Measurements from ENCODE around the gene ATOX1.
A peak's percentile ranks its signal among the peaks of the same experiment; 100 is the strongest.
"Not testable (repeated sequence)": the region's sequence is repeated elsewhere in the genome, so short reads cannot be mapped to it uniquely, and the experiment has no call there.

ATOX1 gene, protein sequence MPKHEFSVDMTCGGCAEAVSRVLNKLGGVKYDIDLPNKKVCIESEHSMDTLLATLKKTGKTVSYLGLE

DNA sequence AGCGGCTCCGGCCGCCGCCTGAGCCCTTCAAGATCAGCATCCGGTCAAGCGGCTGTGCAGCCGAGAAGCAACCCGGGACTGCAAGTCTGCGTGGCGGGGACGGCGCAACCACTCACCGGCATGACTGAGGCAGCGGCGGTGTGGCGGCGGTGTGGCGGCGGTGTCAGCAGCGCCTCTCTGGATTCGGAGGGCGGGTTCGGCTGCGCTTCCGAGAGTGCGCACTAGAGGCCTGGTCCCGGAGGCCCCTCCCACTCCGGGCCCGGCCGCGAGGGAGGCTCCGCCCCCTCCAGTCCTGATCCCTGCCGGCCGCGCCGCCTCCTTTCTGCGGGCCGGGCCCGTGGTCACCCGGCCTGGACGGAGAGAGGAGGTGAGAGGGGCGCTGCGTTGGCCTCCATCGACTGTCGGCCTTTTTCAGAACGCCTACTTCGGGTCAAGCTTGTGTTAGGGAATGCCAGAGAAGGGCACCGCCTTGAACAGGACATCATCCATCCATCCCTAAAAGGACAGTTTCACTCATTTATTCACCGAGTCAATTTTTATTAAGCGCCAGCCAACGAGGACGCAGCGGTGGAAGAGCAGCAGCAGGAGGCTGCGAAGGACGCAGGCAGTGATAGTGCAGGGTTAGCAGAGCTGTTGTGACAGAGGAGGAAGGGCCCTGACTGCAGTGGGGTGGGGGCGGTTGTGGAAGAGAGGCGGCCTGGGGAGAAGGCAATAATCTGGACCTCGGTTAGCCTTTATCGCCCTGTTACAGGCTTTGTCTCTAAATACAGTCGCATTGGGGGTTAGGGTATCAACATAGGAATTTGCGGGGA lies at the start of gene ATOX1:
Gene ATOX1 (minus strand): TSS at position 202 of the 812 bp plus-strand sequence. CDS start 80 bp downstream, at position 122.
- peak; percentile 77 to 89 (median 87) for DNase-seq

DNA sequence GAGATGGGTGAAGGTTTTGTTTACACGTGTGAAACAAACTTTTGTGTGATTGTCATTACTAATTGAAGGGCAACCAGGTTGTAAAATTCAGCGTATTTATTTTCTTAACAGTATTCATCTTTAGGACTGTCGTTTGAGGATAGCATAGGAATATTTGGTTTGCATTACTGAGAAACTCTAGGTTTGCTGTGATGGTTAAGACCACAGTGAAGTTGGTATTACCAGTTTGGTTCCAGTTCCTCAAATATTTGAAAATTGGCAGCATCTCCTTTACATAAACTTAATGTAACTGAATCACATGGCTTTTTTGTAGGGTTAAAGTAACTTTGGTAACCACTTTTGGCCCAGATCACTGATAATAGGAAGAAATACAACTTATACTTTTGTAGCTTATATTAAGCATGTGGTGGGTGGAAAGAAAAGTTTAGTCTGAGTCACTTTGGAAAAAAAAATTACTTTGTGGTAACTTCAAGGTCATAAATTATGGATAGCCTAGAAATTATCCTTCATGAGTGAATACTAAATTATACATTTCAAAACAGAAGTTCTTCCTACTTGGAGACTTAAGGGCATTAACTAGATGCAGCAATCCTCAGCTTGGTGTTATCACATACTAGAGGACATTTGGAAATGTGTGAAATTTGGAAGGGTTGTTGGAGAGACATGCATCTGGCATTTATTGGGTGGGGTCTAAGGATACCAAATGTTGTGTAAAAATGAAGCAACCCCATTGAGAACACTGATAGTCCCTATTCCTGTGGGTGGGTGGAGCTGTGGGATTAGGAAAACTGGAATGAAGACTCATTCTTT lies 47.2 kb upstream of the ATOX1 start:
- no peak for DNase-seq

DNA sequence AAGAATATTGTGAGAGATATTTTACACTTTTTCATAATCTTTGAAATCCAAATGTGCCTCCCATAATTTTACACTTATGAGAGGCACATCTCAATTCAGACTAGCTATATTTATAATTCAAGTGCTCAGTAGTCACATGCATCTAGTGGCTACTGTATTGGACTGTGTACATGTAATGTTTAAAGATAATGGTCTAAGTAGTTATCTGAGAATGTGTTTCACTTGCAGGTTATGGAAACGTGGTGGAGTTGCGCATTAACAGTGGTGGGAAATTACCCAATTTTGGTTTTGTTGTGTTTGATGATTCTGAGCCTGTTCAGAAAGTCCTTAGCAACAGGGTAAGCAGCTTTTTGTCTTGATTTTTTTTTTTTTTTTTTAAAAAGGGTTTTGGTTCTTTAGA lies 42.1 kb upstream of the ATOX1 start:
- no peak for DNase-seq

DNA sequence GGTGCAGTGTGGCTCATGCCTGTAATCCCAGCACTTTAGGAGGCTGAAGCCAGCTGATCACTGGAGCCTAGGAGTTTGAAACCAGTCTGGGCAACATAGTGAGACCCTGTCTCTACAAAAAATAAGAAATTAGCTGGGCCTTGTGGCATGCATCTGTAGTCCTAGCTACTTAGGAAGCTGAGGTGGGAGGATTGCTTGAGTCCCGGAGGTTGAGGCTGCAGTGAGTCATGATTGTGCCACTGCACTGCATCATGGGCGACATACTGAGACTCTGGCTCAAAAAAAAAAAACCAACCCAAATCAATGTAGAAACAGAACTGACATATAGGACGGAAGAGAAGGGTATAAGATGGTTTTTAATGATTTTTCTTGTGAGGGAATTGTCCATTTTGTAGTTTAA lies 41.0 kb upstream of the ATOX1 start:
- DNase-seq: no peak

DNA sequence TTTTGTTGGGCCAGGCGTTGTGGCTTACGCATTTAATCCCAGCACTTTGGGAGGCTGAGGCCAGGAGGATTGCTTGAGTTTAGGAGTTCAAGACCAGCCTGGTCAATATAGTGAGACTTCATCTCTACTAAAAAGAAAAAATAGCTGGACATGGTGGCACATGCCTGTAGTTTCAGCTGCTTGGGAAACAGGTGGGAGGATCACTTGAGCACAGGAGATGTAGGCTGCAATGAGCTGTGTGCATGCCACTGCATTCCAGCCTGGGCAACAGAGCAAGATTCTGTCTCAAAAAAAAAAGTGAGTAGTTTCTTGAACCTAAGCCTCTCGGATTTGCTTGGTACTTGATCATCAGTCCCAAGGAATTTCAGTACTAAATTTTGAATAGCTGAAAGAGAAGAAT lies 40.2 kb upstream of the ATOX1 start:
- no peak for DNase-seq

DNA sequence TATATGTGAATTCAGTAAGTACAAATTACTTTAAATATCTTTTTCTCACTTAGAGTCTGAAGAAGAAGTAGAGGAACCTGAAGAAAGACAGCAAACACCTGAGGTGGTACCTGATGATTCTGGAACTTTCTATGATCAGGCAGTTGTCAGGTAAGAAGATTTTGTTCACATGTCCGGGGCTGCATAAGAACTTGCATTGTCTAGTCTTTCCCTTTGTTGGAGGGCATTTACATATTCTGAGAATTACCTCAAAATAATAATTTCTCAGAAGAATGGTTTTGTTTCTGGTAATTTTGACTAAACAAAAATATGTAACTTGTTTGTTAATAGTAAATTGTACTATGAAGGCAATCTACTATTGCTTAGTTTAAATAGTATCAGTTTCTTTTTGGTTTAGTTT lies 37.0 kb upstream of the ATOX1 start:
- DNase-seq: no peak

DNA sequence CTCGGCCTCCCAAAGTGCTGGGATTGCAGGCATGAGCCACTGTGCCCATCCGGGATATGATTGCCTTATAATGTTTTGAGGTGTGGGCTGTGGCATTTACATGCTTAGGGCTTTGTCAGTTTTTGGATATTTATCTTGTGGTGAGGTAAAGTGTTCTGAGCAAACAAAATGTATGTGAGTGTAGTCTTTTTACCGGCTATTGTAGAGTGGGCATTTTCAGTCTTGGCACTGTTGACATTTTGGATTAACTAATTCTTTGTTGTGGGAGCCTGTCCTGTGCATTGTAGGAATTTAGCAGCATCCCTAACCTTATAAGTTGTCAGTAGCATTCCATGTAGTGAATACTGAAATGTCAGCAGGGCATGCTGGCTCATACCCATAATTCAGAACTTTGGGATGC lies 34.9 kb upstream of the ATOX1 start:
- no peak for DNase-seq

DNA sequence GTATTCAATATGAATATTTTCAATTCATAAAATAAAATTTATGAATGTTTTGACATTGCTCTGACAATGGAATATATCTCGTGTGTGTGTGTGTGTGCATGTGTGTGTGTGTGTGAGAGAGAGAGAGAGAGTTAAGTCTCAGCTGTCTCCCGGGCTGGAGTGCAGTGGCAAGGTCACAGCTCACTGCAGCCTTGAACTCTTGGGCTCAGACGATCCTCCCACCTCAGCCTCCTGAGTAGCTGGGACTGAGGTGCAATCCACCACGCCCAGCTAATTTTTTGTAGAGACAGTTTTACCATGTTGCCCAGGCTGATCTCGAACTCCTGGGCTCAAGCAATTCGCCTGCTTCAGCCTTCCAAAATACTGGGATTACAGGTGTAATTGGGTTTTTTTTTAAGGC lies 29.4 kb upstream of the ATOX1 start:
- DNase-seq: no peak

DNA sequence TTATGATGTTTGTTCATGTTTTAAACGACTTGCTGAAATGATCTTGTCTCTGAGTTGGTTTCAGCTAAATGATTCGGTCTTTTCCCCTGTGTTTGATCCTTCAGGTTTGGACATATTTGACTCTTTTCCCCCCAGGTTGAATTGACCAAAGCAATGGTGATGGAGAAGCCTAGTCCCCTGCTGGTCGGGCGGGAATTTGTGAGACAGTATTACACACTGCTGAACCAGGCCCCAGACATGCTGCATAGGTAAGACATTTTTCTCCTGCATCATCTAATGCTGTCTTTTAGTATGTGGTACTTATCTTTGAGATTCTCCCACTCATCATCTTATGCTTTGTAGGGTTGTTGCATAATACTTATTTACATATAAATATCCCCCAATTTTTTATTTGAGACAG lies 28.0 kb upstream of the ATOX1 start:
- DNase-seq: no peak

DNA sequence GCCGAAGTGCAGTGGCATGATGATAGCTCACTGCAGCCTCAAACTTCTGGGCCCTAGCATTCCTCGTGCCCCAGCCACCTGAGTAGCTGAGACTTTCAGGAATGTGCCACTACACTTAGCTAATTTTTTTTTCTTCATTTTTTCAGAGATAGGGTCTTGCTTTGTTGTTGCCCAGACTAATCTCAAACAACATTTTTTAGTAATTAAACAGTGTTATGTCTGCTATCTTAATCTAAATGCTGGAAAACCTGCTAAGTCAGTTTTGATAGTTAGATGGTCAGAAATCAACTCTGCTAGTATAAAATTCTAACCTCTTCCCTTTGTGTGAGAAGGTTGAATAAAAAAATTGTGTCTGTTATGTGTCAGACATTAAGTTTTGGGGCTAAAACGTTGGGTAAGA lies 25.7 kb upstream of the ATOX1 start:
- no peak for DNase-seq

DNA sequence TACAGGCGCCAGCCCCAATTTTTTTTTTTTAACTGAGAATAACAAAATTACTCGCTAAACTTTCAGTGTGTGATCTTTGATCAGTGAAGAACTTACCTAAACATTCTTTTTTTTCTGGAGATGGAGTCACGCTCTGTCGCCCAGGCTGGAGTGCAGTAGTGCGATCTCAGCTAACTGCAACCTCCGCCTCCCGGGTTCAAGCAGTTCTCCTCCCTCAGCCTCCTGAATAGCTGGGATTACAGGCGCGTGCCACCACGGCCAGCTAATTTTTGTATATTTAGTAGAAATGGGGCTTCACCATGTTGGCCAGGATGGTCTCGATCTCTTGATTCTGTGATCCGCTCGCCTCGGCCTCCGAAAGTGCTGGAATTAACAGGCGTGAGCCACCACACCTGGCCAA lies 25.2 kb upstream of the ATOX1 start:
- DNase-seq: not testable (repeated sequence)

DNA sequence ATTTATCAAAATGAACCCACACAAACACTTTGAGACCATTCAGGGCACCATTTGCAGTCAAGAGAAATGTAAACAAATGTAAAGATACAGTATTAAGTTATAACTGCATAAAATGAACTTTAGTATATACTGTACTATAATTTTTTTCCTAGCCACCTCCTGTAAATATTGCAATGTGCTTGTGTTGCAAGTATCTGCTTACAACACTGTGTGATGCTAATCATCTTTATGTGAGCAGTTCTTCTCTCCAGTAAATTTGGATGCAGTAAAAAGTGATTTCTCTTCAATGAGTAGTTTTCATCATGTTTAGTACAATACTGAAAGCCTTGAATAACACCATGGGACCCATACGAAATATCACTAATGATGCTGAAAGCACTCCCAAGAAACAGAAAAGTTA lies 22.8 kb upstream of the ATOX1 start:
- no peak for DNase-seq

DNA sequence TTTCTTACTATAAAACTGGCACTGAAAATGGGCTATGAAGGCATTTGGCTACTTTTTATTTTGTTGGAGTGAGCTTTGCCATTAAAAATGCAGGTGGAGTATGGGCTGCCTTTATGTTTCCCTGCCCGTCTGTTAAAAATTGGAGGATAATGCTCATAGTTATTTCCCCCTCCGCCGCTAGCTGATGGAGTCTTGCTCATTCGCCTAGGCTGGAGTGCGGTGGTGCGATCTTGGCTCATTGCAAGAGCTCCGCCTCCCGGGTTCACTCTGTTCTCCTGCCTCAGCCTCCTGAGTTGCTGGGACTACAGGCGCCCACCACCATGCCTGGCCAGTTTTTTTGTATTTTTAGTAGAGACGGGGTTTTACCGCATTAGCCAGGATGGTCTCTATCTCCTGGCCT lies 21.9 kb upstream of the ATOX1 start:
- no peak for DNase-seq

DNA sequence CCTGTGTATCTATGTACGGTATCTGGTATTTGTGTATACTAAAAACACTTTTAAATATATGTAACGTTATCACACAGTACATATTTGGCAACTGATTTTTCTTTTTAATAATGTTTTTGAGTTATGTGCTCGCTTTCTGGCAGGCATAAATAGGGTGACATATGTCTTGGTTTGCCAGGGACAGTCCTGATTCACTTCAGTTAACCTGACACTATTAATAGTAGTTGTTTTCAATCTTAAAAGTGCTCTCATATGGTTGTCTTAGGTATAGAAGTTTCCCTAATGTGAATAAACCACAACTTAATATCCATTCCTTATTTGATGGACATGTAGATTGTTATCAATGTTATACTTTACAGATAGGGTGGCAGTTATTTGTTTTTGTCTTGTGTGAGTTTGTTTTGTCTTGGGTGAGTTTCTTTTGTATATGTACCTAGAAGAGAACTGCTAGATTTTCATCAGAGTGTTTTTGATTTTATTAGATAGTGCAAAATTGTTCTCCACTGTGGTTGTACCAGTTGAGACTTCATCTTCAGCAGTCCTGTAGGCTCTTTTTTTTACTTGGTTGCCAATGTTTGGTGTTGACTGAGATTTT lies 21.2 kb upstream of the ATOX1 start:
- no peak for DNase-seq

DNA sequence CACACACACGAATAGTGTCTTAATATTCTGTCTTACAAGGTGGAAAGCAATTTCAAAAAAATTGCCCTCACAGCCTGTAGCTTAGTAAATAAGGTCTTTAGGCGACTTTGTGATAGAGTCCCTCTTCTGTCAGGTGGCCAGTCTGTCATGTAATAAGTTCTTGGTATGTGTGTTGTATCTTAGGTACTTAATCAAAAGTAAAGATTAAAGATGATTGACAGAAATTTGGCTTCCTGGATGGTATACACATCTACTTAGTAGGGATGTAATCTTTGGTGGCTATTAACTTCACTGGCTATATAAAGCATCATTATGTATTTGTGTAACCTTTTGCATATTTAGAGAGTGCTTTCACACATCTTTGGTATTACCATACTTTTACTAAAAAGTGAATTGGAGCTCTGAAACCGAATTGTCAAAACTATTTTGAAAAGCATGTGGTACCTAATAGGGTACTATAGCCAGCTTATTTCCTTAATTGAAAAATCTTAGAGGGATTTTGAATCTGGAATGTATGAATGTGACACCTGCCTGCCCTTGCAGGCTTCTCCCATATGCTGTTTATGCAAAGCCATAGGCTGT lies 16.7 kb upstream of the ATOX1 start:
- DNase-seq: no peak

DNA sequence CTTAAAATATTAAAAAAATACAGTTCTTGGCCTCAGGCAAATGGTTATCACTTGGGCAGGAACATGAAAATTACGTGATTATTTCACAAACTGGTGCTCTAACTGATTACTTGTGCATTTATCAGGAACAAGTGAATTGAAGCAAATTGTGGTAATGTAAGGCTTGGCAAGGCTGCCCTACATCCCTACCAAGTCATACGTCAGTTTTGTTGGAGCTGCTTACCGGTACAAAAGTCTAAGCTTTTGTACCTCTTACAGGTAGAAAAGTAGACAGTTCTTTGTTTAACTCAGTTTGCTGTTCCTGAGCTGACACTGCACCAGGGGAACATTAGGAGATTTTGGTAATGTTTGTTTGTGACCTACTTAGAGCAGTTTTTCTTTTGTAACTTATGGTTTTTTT lies 15.5 kb upstream of the ATOX1 start:
- DNase-seq: no peak

DNA sequence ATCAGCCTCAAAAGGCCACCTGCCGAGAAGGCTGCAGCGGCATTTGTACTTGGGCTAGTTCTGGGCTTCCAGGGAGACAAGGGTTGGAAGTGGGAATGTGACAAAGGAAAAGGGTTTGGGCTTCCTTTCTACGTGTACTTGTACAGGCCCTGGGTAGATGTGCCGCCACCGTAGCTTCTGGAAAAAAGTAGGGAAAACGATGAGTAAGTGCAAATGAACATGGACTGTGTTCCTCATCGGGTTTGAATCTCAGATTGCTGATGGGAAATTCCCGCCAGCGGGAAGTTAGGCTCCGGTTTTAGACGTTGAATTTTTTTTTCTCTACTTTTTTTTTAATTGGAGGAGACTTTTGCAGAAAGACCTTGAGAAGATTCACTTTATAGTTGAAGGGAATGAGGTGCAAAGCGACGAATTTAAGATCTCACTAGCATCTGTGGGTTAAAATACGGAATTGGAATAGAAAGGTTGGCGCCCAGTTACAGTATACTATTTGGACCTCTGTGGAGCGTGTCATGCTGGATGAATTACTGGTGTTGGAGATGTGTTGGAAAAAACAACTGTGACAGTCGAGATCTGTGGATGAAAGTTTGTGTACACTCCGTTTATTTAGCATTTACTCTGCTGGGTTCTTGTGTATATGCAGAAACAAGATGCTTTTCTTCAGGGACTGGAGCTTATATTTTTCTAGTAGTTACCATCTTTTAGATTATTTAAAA lies 14.6 kb upstream of the ATOX1 start:
- DNase-seq: peak in 1 of 6 experiments; percentile 19

DNA sequence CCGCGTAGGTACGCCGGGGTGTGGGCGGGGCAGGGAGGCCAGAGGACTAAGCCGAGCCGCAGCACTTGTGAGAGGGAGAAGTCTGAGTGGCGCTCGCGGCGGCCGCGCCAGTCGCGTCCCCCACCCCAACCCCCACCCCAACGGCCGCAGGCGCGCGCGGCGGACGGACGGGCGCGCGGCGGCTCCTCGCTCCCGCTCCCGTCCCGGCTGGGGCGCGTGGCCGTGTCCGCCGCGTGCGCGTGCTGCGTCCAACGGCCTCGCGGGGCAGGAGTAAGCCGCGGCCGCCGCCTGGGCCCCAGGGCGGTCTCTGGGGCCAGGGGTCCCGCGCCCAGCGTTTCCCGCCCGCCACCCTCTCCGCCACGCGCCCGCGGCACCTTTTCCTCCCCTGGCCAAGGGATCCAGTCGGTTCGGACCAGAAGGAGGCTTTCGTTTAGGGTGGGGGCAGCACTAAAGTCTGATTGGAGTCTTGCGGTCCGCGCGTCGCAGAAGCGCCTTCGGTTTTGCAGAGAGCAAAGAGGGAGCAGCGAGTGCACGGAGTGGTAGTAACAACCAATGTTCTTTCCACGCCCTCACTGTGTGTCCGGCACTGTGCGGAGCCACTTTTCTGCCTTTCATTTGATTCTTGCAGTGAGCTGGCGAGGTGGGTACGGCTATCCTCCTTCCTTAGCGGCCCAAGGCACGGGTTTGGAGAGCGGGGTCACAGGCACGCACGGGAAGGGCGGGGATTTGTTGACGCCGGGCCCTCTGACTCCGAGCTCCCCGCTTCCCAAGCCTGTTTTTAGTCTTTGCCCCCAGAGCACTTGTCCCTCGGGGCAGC lies 13.8 kb upstream of the ATOX1 start:
- peak; percentile 25 to 67 (median 54) for DNase-seq

DNA sequence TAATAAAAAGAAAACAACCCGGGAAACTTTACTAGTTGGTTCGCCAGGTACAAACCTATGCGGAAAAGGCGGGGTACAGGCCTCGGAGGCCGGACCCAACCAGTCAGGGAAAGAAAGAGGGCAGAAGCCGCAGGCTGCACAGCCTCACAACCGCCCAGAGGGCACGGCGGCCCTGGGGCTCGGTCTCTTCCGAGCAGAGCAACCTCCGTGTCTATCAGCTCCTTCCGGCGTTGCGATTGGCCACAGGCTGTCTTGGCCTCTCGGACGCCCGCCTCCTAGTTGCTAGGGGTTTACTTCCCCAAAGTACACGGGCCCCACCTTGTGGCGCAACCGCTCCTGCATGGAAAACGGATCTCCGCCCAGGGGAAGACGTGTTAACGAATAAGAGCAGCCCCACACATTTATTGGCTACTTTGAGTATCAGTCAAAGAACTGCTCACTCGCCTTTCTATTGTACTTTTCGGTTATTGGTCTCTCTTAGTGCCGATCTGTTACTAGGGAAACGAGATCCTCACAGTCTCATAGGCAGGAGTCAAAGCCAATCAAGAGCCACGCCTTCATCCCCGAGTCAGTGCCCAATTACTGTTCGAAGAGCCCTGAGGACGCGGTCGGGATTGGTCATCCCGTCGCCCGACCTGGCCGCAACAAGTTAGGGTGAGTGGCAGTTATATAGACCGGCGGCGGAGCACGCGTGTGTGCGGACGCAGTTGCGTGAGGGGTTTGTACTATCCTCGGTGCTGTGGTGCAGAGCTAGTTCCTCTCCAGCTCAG lies 13.0 kb upstream of the ATOX1 start, which contains the start of gene G3BP1:
Gene G3BP1 (plus strand): TSS at position 696 of the 770 bp plus-strand sequence. CDS start 14,667 bp downstream, outside the sequence.
- DNase-seq: peak; percentile 94 to 100 (median 99)

DNA sequence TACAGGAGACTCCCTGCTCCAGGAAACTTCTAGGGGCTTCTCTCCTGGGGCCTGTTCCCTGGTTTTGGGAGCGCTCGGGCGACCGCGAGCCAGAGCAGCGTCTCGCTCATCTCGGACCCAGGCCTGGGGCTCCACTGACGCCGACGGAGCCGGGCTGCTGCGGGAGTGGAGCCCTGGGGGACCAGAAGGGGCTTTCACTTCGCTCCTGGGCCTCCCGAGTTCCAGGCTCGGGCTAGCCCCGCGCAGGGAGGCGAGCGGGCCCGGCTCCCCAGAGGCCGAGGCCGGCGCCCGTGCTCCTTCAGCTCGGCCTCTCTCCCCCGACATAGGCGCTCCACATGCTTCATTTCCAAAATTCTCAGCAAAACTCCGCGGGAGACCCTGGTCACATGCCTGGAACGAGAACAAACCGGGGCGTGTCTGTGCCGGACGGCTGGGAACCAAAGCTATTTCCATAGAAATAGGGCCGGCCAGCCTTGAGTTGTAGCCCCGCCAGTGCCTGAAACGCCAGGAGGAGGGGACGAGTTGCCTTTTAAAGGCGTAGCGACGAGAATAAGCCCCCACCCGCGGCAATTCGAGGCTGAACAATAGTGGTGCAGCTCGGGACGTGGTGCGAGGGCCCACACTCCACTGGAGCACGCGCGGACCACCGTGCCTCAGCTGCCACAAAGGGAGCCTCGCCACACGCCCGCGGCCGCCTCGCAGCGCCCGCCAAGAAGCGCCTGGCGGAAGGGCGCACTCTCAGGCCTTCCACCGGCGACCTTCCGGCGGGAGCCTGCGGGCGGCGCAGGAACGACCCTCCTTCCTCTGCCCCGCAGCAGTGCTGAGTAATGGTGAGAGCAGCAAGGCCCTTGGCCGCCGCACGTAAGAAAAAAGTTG lies 12.2 kb upstream of the ATOX1 start:
- no peak for DNase-seq

All from stimulated activated naive CD4-positive, alpha-beta T cell (primary cell).